ENCODE data around the gene PTPRN2. TPM values are rescaled to one million over a fixed set of nuclear protein-coding genes. Genes with fewer than 3 reads are reported as not detected.

PTPRN2 gene
- total and polyA plus RNA-seq, 2 of the 8 experiments (the other 6 are each of a cell fraction or from before 2014, with no cell fraction given): 2.6 to 4.5 TPM

- H4K20me1 ChIP-seq (replicated peaks in 1 of 2; ENCODE audit: control insufficient read depth in 1 of 2, insufficient read depth in 2 of 2, low read length in 2 of 2): peaks cover 0 to 5% of the 10 kb centered on the region in 2 experiments
- ChIA-PET POLR2A (ENCODE audit: partially characterized antibody) (no interaction called here), CTCF (ENCODE audit: partially characterized antibody) (interaction anchor here (1.0 to 3.7 kb wide), 4 partner anchors 10 to 302 kb away, joined by 3 to 11 read pairs (median 4); no protein-coding TSS in a partner anchor)
- no peaks in the 10 kb centered on the region for H3K27me3 ChIP-seq (replicated peaks in 1 of 4; ENCODE audit: control insufficient read depth in 3 of 4, extremely low read depth in 1 of 4, insufficient read depth in 3 of 4, low read length in 3 of 4)
- FAIRE-seq (no peak), DNase-seq (ENCODE audit: low read depth in 1 of 2, low spot score in 2 of 2) (no peak)
- 93% methylated on average over 18 of the region's 24 CpGs; no CpG with 5 or more reads in 1 of the 2 experiments for WGBS, 2 experiments (ENCODE audit: extremely low coverage in 1 of 2, insufficient coverage in 1 of 2, insufficient read length in 1 of 2, insufficient replicate concordance in 2 of 2, low coverage in 1 of 2, low lambda C conversion rate in 2 of 2, missing lambda C conversion rate in 1 of 2)
- H2AFZ ChIP-seq (ENCODE audit: low read length): no peak overlapping the region
- no peak overlapping the region for H2BK120ac ChIP-seq (replicated peaks; ENCODE audit: low read depth, low read length)
- H2BK12ac ChIP-seq (ENCODE audit: low read depth, low read length): no peak overlapping the region
- no peak overlapping the region for H3K18ac ChIP-seq (ENCODE audit: extremely low read depth, low read length)
- H4K5ac ChIP-seq (ENCODE audit: insufficient read length, low read depth, low read length): no peak overlapping the region
- H3K4me1 ChIP-seq (replicated peaks in 1 of 4; ENCODE audit: control insufficient read depth in 3 of 4, insufficient read depth in 4 of 4, low read length in 3 of 4): no peaks in the 10 kb centered on the region; a peak in 1 of 7 replicates
- peaks cover 8% of the 10 kb centered on the region; the same call in 1 of the 2 replicates for H3K23me2 ChIP-seq (ENCODE audit: low read depth, low read length)
- H3K9me3 ChIP-seq (ENCODE audit: insufficient read depth in 2 of 2, low read depth in 1 of 2, low read length in 1 of 2): peaks cover 16 to 22% of the 10 kb centered on the region in 2 experiments; a peak in 3 of 4 replicates
- no peak overlapping the region for H2BK15ac ChIP-seq (ENCODE audit: low read length)
- TF ChIP-seq JUN (IDR thresholded peaks at IDR 0.05; ENCODE audit: low read depth, low read length): no peak
- no peak for TF ChIP-seq NRF1 (IDR thresholded peaks at IDR 0.05; ENCODE audit: low read depth, low read length)
- no peak for TF ChIP-seq CBX5 (IDR thresholded peaks at IDR 0.05; ENCODE audit: low read depth, low read length)
- TF ChIP-seq RAD21 (IDR thresholded peaks at IDR 0.05 in 1 of 2, conservative IDR thresholded peaks at IDR 0.05 in 1 of 2; ENCODE audit: low read depth in 2 of 2, low read length in 2 of 2): no peak
- TF ChIP-seq POLR2A (IDR thresholded peaks at IDR 0.05; ENCODE audit: control extremely low read depth in 1 of 2, low read depth in 2 of 2, low read length in 2 of 2): no peak
- H3K56ac ChIP-seq (replicated peaks; ENCODE audit: insufficient read length, low read depth, low read length): no peak overlapping the region
- no peaks in the 10 kb centered on the region for H3K79me2 ChIP-seq (ENCODE audit: control insufficient read depth in 1 of 2, insufficient read depth in 2 of 2, low read length in 2 of 2)
- H3K36me3 ChIP-seq (ENCODE audit: control insufficient read depth in 2 of 4, insufficient read depth in 4 of 4, low read length in 3 of 4): no peaks in the 10 kb centered on the region; a peak in 1 of 8 replicates
- no peak overlapping the region for H3K9ac ChIP-seq (replicated peaks in 1 of 4; ENCODE audit: extremely low read depth in 1 of 4, low read depth in 3 of 4, low read length in 3 of 4)
- H3K4ac ChIP-seq (replicated peaks; ENCODE audit: insufficient read length, low read depth, low read length): no peak overlapping the region
- H4K8ac ChIP-seq (ENCODE audit: extremely low read depth, insufficient read depth, low read length): no peak overlapping the region; the same call in 1 of the 2 replicates
- no peak overlapping the region for H3K4me2 ChIP-seq (ENCODE audit: insufficient read depth in 1 of 2, low read depth in 2 of 2, low read length in 2 of 2)
- H3K27ac ChIP-seq (ENCODE audit: low read depth, low read length): no peak overlapping the region
- no peak overlapping the region for H3K4me3 ChIP-seq (ENCODE audit: extremely low read depth in 1 of 4, insufficient read depth in 2 of 4, low read depth in 3 of 4, low read length in 4 of 4)
- H2AK5ac ChIP-seq (ENCODE audit: low read depth, low read length): no peak overlapping the region
- H2BK5ac ChIP-seq (ENCODE audit: low read depth, low read length): no peak overlapping the region
- no peak overlapping the region for H2BK20ac ChIP-seq (ENCODE audit: low read length)
- H4K91ac ChIP-seq (replicated peaks; ENCODE audit: insufficient read length, low read length): no peak overlapping the region
- H3K23ac ChIP-seq (ENCODE audit: insufficient read length): no peak overlapping the region
- H3K79me1 ChIP-seq (ENCODE audit: low read depth, low read length): no peaks in the 10 kb centered on the region
- no peak overlapping the region for H3K14ac ChIP-seq (ENCODE audit: insufficient read length)
Observed at GRCh38 chr7:158052381-158053060, 535.1 kb downstream of the PTPRN2 start.

Data from H1 (cell line).